ENCODE results near the gene EDIL3. TPM values are rescaled to one million over a fixed set of nuclear protein-coding genes. Genes with fewer than 3 reads are reported as not detected.

EDIL3 gene
- total and polyA plus RNA-seq, 2 of the 13 experiments (the other 11 are each of a cell fraction or from before 2014, with no cell fraction given): 0.01 TPM; not detected in 1

DNA sequence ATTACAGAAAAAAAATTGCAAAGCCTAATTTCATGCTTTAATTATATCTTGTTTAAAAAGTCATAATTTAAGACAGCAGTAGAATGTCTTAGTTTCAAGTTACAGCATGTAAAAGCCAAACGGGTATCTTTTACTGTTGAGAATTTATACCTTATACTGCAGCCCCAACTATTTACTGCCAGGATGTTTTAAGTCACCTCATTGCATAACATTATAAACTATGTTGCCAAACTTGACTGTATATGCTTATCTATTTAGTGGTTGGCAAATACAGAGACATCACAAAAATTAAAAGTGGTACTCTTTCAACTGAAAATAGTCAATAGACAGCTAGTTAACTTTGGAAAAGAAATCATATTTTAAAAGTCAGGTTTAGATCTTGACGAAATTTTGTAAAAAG, 119.5 kb downstream of the EDIL3 start:
- ChIA-PET POLR2A (no interaction called here), CTCF (ENCODE audit: low intra/inter-chr PET ratio, low total read pairs) (no interaction called here)
- DNase-seq (ENCODE audit: low spot score): no peak
- H3K36me3 ChIP-seq (replicated peaks in 1 of 2; ENCODE audit: control insufficient read depth in 1 of 2, insufficient read depth in 2 of 2, low read length in 2 of 2): no peaks in the 10 kb centered on the region
- WGBS (ENCODE audit: low lambda C conversion rate): 1% methylated on average over 2 of the region's 2 CpGs
- intact Hi-C loops (cut with micrococcal nuclease; ENCODE audit: unreplicated experiment) (no loop called here), in situ Hi-C loops (cut with HindIII; ENCODE audit: extremely low pct_ligation_motif_present, low pct_unique_long_range_greater_than_20kb) (no loop called here)
- ATAC-seq: no peak
- H3K27me3 ChIP-seq (ENCODE audit: control insufficient read depth in 1 of 2, insufficient read depth in 2 of 2, low read length in 2 of 2): no peaks in the 10 kb centered on the region
- no peak for FAIRE-seq
- no peaks in the 10 kb centered on the region for H3K4me1 ChIP-seq (ENCODE audit: insufficient read depth, low read length)
- no peak overlapping the region for H3K4me2 ChIP-seq (ENCODE audit: low read depth, low read length)
- no peak overlapping the region for H3K4me3 ChIP-seq (replicated peaks in 1 of 3; ENCODE audit: insufficient read depth in 1 of 3, low read depth in 2 of 3, low read length in 3 of 3)
- H3K79me2 ChIP-seq (ENCODE audit: insufficient read depth, low read length): no peaks in the 10 kb centered on the region
- H4K20me1 ChIP-seq (ENCODE audit: insufficient read depth, low read length): no peaks in the 10 kb centered on the region
- H3K9me3 ChIP-seq (ENCODE audit: low read length): no peaks in the 10 kb centered on the region
- TF ChIP-seq PTBP1 (IDR thresholded peaks at IDR 0.05; ENCODE audit: low read depth, low read length, poor library complexity, severe bottlenecking): no peak
- no peak for TF ChIP-seq ZFP1 (CRISPR knock-in tag; IDR thresholded peaks at IDR 0.05)
- no peak for TF ChIP-seq ZNF772 (CRISPR knock-in tag; IDR thresholded peaks at IDR 0.05)
- TF ChIP-seq ZBTB20 (CRISPR knock-in tag; IDR thresholded peaks at IDR 0.05; ENCODE audit: borderline replicate concordance, low read depth): no peak
- TF ChIP-seq RAD51 (IDR thresholded peaks at IDR 0.05; ENCODE audit: borderline replicate concordance): no peak
- no peak for TF ChIP-seq ZNF234 (CRISPR knock-in tag; conservative IDR thresholded peaks at IDR 0.05)
- TF ChIP-seq, protein P1, sequence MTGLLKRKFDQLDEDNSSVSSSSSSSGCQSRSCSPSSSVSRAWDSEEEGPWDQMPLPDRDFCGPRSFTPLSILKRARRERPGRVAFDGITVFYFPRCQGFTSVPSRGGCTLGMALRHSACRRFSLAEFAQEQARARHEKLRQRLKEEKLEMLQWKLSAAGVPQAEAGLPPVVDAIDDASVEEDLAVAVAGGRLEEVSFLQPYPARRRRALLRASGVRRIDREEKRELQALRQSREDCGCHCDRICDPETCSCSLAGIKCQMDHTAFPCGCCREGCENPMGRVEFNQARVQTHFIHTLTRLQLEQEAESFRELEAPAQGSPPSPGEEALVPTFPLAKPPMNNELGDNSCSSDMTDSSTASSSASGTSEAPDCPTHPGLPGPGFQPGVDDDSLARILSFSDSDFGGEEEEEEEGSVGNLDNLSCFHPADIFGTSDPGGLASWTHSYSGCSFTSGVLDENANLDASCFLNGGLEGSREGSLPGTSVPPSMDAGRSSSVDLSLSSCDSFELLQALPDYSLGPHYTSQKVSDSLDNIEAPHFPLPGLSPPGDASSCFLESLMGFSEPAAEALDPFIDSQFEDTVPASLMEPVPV (CRISPR knock-in tag; IDR thresholded peaks at IDR 0.05): no peak
- TF ChIP-seq, protein P2, sequence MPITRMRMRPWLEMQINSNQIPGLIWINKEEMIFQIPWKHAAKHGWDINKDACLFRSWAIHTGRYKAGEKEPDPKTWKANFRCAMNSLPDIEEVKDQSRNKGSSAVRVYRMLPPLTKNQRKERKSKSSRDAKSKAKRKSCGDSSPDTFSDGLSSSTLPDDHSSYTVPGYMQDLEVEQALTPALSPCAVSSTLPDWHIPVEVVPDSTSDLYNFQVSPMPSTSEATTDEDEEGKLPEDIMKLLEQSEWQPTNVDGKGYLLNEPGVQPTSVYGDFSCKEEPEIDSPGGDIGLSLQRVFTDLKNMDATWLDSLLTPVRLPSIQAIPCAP (CRISPR knock-in tag; IDR thresholded peaks at IDR 0.05; ENCODE audit: low read depth): no peak
- TF ChIP-seq ATF7-NPFF (CRISPR knock-in tag; IDR thresholded peaks at IDR 0.05; ENCODE audit: low read depth): no peak
- no peak for TF ChIP-seq HMG20B (CRISPR knock-in tag; conservative IDR thresholded peaks at IDR 0.05)
- TF ChIP-seq ZNF790 (CRISPR knock-in tag; IDR thresholded peaks at IDR 0.05; ENCODE audit: borderline replicate concordance): no peak
- TF ChIP-seq GATAD1 (CRISPR knock-in tag; IDR thresholded peaks at IDR 0.05): no peak
- no peak for TF ChIP-seq RARG (CRISPR knock-in tag; IDR thresholded peaks at IDR 0.05; ENCODE audit: low read depth)
- TF ChIP-seq KAT2B (IDR thresholded peaks at IDR 0.05; ENCODE audit: borderline replicate concordance, low read depth, low read length): no peak
- TF ChIP-seq, protein P3, sequence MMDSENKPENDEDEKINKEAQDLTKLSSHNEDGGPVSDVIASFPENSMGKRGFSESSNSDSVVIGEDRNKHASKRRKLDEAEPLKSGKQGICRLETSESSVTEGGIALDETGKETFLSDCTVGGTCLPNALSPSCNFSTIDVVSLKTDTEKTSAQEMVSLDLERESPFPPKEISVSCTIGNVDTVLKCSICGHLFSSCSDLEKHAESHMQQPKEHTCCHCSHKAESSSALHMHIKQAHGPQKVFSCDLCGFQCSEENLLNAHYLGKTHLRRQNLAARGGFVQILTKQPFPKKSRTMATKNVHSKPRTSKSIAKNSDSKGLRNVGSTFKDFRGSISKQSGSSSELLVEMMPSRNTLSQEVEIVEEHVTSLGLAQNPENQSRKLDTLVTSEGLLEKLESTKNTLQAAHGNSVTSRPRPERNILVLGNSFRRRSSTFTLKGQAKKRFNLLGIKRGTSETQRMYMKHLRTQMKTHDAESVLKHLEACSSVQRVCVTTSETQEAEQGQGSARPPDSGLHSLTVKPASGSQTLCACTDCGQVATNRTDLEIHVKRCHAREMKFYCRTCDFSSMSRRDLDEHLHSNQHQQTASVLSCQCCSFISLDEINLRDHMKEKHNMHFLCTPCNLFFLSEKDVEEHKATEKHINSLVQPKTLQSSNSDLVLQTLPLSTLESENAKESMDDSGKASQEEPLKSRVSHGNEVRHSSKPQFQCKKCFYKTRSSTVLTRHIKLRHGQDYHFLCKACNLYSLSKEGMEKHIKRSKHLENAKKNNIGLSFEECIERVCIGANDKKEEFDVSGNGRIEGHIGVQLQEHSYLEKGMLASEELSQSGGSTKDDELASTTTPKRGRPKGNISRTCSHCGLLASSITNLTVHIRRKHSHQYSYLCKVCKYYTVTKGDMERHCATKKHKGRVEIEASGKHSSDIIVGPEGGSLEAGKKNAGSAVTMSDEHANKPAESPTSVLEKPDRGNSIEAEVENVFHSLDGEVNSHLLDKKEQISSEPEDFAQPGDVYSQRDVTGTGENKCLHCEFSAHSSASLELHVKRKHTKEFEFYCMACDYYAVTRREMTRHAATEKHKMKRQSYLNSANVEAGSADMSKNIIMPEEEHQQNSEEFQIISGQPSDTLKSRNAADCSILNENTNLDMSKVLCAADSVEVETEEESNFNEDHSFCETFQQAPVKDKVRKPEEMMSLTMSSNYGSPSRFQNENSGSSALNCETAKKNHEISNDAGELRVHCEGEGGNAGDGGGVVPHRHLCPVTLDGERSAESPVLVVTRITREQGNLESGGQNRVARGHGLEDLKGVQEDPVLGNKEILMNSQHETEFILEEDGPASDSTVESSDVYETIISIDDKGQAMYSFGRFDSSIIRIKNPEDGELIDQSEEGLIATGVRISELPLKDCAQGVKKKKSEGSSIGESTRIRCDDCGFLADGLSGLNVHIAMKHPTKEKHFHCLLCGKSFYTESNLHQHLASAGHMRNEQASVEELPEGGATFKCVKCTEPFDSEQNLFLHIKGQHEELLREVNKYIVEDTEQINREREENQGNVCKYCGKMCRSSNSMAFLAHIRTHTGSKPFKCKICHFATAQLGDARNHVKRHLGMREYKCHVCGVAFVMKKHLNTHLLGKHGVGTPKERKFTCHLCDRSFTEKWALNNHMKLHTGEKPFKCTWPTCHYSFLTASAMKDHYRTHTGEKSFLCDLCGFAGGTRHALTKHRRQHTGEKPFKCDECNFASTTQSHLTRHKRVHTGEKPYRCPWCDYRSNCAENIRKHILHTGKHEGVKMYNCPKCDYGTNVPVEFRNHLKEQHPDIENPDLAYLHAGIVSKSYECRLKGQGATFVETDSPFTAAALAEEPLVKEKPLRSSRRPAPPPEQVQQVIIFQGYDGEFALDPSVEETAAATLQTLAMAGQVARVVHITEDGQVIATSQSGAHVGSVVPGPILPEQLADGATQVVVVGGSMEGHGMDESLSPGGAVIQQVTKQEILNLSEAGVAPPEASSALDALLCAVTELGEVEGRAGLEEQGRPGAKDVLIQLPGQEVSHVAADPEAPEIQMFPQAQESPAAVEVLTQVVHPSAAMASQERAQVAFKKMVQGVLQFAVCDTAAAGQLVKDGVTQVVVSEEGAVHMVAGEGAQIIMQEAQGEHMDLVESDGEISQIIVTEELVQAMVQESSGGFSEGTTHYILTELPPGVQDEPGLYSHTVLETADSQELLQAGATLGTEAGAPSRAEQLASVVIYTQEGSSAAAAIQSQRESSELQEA (CRISPR knock-in tag; IDR thresholded peaks at IDR 0.05; ENCODE audit: not compliant biosample characterization): no peak
- no peak for TF ChIP-seq ZNF850 (CRISPR knock-in tag; conservative IDR thresholded peaks at IDR 0.05)
- no peak overlapping the region for H3K27ac ChIP-seq (ENCODE audit: extremely low read length, insufficient read depth, low read length)
- H2AFZ ChIP-seq (ENCODE audit: low read length): no peak overlapping the region
- no TSS peak for BruUV-seq (replicated peaks)
- H3K9ac ChIP-seq (ENCODE audit: insufficient read depth, low read depth, low read length): no peak overlapping the region

Measured in HepG2 (cell line).